GF-D8 (cell line): ENCODE results near the gene SP5.
"Not testable (repeated sequence)": the region's sequence is repeated elsewhere in the genome, so short reads cannot be mapped to it uniquely, and the experiment has no call there.

Experiments used
- DNase-seq: peaks from one replicate; lab custom pipeline; 2025; lab: John Stamatoyannopoulos, UW

Gene SP5

DNA sequence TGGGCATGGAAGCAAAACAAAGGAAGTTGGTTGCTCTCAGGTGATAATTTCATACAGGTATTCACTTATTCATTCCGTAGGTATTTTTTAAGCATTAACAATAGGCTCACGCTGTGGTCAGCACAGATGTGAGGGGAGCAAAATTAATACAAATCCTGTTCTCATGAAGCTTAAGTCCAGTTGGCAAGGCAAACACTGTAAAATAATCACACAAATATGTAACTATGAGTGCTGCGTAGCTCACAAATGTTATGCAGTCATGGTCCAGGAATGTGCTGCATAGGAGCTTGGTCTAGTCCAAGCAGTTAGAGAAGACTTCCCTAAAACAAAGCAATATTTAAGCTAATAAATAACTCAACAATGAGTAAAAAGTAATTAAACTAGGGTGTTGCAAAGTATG lies 23.9 kb downstream of the SP5 start:
- DNase-seq, result no peak

- DNase-seq, result no peak
Observed at GRCh38 chr2:170739507-170740046, 24.4 kb downstream of the SP5 start.

GRCh38 chr2:170740660-170741059 lies 25.5 kb downstream of the SP5 start:
- no peak for DNase-seq

GRCh38 chr2:170742000-170742399 lies 26.9 kb downstream of the SP5 start:
- no peak for DNase-seq

GRCh38 chr2:170742896-170743529 lies 27.9 kb downstream of the SP5 start:
- no peak for DNase-seq

- DNase-seq, result no peak
Observed at GRCh38 chr2:170743530-170744239, 28.5 kb downstream of the SP5 start.

DNA sequence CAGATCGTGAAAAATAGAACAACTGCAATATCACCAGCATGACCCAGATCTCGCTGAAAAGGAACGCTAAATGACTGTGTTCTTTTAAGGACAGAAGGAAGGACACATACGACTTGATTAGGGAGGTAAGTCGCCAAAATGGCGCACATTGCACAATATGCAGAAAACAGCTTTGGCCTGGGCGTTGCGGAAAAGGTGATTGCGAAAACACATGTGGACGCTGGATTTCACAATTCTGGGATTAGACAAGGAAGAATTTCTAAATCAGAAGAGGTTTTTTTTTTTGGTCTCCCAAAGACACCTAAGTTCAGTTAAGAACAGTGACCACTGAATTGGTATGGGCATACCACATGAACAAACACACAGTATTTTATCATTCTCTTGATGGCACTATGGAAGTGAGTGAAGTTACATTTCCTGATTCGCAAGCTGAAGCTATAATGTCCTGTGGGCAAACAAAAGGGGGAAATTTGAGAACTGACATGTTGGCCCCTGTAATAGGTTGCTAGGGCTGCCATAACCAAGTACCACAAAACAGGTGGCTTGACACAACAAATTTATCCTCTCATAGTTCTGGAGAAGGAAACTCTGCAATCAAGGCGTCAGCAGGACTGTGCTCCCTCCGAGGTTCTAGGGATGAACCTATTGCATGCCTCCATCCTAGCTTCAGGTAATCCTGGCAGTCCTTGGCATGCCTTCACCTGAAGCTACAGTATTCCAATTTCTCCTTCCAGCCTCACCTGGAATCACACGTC lies 29.3 kb downstream of the SP5 start:
- DNase-seq, result no peak

GRCh38 chr2:170745305-170745704 lies 30.2 kb downstream of the SP5 start:
- no peak for DNase-seq

GRCh38 chr2:170747921-170748320 lies 32.8 kb downstream of the SP5 start:
- no peak for DNase-seq

GRCh38 chr2:170751555-170751954 lies 36.4 kb downstream of the SP5 start:
- DNase-seq, result not testable (repeated sequence)

DNA sequence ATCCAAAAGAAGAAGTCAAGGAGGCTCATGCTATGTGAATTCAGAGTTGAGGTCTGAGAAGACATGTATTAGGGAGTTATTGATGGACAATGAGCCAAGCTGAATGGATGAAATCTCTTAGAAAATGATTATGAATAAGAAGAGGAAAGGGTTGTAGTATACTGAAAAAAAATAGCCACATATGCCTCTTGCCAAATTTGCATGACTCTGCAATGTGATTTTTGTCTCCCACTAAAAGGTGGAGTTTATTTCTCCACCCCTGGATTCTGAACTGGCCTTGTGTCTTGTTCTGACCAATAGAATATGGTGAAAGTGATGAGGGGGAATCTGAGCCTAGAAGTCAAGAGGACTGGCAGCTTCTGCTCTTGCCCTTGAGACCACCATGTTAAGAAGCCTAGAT lies 46.4 kb downstream of the SP5 start:
- no peak for DNase-seq

DNA sequence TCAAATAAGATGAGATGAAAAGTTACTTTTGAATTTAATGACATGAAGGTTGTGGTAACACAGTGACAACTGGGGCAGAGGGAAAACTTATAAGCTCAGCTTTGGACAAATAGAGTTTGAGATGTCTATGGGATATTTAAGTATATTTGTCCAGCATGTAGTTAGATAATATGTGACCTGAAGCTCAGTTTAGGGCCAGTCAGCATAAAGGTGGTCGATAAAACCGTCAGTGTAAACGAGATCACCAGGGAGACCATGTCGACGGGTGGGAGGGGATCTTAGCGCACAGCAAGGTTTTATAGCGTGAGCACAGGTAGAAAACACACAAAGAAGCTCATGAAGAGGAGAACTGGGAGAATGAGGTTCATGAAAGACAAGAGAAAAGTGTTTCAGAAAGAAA lies 47.6 kb downstream of the SP5 start:
- DNase-seq, result no peak

DNA sequence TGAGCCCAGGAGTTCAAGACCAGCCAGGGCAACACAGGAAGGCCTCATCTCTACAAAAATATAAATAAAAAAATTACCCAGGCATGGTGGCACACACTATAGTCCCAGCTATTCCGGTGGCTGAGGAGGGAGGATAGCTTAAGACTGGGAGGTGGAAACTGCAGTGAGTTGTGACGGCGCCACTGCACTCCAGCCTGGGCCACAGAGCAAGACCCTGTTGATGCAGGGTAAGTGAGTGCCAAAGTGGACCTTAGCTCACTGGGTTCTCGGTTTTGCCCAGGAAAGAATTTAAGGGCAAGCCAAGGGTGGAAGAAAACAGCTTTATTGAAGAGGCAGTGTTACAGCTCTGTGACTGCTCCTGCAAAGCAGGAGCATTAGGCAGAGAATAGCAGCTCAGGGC lies 48.1 kb downstream of the SP5 start:
- DNase-seq, result no peak

- DNase-seq, result no peak
Observed at GRCh38 chr2:170764880-170765261, 49.7 kb downstream of the SP5 start.

DNA sequence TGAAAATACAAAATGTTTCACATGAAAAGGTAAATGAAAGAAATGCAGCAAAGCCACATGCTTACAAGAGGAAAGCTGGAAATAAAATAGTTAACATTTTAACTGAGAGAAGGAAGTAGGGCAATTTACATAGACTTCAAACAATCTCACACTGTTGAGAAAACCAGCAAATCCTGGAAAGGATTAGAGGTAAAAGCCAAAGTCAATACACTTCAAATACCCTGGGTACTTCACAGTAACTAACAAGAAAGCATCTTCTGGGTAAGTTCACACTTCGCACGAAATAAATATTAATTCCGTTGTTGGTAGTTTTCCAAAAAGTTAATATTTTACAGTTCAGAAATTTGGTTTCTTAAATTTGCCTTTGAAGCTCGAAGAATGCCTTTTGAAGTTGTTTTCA lies 51.6 kb downstream of the SP5 start:
- DNase-seq, result no peak
